HG03159 (cell line): ENCODE data around the gene EHMT1.
A peak's percentile ranks its signal among the peaks of the same experiment; 100 is the strongest.
"Not testable (repeated sequence)": the region's sequence is repeated elsewhere in the genome, so short reads cannot be mapped to it uniquely, and the experiment has no call there.

ENCODE experiments used
- ATAC-seq: cut with Tn5 transposase; IDR thresholded peaks from one replicate; pipeline ENCODE4 v1.9.1; 2021; ENCODE audit warnings: mild to moderate bottlenecking, moderate library complexity; ENCODE audit not compliant: unreplicated experiment

Gene EHMT1

DNA sequence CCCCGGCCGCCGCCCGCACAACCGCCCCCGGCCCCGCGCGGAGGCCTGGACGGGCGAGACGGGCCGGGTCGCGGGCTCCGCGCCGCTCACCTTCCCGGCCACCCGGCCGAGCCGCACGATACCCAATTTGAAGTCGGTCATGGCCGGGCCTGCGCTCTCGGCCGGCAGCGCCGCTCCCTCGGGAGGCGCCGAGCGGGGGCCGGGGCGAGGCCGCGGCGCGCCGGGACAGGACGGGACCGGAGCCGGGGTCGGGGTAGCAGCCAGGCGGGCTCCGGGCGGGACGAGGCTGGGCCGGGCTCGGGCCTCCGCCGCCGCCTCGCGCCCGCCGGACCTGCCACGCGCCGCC, 28.7 kb upstream of the EHMT1 start:
- ATAC-seq: peak; percentile 20

DNA sequence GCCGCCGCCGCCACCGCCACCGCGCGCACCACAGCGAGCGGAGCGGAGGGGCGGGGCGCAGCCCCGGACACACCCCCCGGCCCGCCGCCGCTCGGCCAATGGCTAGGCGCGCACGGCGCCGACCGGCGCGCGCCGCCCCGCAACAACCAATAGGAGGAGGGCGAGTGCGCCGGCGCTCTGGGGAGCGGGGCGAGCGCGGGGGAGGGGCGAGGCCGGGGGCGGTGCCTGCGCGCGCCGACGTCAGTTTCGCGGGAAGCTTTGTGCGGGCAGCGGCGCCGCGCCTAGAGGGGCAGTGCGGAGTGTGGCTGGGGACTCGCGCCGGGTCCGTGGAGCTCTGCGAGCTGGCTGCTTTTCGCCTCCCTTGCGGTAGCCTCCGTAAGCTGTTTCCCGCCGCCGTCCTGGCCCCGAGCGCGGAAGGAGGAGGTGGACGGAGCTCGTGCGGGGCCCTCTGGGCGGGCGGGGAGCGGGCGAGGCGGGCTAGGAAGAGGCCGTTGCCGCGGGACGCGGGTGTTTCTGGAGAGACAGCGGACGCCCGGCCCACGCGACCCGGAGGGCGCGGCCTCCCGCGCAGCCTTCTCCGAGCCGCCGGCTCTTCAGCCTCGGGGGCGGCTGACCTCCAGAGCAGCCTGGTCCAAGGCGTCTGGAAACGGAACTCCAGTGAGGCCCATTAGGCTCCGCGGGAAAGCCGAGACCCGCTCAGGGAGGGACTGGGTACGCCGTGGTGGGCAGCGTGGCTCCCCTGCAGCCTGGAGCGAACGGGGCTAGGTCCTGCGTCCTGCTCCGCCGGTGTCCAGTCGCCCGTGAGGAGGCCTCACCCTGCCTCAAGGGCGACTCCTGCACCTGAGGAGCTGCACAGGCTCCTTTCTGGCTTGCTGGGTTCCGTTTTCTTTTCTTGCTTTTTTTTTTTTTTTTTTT, 28.1 kb upstream of the EHMT1 start, which contains the start of gene ZMYND19:
Gene ZMYND19 (minus strand): TSS at position 44 of the 915 bp plus-strand sequence. CDS start 249 bp downstream, outside the sequence.
- peak; percentile 80 for ATAC-seq

DNA sequence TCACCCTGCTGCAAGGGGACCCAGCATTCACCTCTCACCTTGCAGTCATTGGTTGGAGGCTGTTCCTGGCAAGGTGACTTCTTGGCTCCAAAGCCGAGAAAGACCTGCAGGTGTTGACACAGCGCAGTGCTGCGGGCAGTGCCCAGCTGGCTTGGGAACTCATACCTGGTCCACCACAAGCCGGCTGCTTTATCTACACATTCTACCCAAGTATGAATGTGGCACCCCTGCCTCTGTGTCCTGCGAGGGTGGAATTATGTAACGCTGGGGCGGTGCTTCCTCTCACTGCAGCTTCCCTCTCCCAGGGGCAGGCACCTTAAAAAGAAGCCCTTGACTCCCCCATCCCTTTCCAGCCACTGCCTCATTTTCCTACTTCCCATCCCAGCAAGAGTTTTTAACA, 26.0 kb upstream of the EHMT1 start:
- ATAC-seq: no peak

DNA sequence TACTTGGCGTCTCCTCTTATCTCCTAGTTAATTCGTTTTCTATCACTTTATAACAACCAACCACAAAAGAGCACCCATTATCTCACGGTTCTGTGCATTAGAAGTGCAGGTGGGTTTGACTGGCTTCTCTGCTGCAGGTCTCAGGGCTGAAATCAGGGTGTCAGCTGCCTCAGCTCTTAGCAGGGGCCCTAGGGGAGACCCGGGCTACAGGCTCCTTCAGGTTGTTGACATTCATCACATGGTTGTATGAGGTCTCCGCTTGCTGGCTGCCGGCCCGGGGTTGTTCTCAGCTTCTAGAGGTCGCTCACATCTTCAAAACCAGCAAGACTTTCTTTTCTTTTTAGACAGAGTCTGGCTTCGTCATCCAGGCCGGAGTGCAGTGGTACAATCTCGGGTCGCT, 25.6 kb upstream of the EHMT1 start:
- ATAC-seq: no peak

DNA sequence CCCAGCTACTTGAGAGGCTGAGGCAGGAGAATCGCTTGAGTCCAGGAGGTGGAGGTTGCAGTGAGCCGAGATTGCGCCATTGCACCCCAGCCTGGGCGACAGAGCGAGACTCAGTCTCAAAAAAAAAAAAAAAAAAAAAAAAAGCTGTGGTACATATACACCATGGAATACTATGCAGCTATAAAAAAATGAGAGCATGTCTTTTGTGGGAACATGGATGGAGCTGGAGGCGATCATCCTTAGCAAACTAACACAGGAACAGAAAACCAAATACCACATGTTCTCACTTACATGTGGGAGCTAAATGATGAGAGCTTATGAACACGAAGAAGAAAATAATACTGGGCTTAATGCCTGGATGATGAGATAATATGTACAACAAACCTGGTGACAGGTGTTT, 22.2 kb upstream of the EHMT1 start:
- not testable (repeated sequence) for ATAC-seq

DNA sequence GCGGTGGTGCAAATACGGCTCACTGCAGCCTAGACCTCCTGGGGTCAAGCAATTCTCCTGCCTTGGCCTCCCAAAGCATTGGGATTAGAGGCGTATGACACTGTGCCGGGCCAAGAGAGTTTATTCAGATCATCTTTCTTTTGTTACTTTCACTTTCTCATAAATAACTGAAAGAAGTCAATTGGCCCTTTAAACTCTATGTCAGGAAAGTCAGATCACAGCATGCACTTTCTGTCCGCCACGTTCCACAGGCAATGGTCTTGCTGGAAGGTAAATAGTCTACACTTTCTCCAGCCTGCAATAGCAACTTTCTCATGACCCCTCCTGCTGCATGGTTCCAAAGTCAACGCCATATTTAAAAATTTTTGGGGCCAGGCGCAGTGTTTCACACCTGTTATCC, 19.9 kb upstream of the EHMT1 start:
- ATAC-seq: no peak

DNA sequence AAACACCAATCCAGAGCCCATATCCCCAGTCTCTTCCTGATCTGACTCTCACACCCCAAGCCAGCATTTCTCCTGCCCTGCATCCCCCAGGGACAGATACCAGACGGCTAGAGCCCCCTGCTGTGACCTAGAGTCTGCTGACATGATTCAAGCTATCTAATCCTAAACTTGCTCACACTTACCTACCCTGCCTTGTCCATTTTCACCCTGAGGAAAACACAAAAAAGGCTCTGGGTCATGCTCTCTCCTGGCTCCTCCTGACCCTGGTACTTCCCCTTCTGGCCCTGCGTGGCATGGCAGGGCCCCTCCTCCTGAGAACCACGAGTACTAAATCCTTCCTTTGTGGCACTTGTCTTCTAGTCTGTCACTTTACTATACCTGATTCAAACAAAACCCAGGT, 16.1 kb upstream of the EHMT1 start:
- ATAC-seq: no peak

DNA sequence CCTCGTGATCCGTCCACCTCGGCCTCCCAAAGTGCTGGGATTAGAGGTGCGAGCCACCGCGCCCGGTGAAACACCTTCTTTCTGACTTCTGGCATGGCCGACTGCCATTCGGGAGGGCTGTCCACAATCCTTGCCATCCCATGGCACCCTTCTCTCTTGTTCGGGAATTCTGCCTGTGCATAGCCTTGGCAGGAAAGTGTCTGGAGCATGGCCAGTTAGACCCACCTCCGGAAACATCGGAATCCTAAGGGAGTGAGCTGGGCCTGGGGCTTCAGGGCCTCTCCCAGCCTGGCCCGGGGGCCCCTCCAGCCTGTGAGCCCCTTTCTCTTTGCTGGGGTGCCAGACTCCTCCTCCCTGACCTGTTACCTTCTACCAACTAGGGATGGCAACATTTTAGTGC, 14.9 kb upstream of the EHMT1 start:
- ATAC-seq: no peak

DNA sequence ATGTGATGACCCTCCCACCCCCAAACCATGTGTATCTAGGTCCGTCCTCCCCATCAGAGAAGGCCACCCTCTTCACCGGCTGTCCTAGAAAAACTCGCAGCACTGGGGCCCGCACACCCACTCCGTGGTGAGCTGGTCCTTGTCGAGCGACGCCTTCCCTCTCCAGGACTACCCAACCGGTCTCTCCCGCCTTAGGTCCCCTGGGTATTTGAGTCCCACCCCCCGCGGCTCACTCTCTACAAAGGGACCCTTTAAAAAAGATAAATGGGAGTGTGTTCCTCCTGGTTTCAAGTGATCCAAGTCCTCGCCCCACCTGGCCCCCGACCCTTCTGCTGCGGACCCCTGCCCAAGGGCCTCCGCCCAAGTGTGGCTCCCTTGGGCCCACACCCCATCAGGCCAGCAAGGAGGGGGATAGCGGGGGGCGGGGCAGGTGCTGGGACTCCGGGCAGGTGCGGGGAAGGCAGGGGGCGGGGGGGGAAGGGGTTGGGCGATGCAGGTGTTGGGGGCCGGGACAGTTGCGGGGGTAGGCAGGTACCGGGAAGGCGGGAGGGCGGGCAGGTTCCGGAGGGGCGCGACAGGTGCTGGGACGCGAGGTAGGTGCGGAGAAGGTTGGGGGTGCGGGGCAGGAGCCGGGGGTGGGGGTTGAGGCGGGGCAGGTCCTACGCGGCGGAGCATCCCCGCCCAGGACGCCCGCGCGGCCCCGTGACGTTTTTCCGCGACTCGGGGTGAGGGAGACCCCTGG, 14.3 kb upstream of the EHMT1 start:
- ATAC-seq: no peak

DNA sequence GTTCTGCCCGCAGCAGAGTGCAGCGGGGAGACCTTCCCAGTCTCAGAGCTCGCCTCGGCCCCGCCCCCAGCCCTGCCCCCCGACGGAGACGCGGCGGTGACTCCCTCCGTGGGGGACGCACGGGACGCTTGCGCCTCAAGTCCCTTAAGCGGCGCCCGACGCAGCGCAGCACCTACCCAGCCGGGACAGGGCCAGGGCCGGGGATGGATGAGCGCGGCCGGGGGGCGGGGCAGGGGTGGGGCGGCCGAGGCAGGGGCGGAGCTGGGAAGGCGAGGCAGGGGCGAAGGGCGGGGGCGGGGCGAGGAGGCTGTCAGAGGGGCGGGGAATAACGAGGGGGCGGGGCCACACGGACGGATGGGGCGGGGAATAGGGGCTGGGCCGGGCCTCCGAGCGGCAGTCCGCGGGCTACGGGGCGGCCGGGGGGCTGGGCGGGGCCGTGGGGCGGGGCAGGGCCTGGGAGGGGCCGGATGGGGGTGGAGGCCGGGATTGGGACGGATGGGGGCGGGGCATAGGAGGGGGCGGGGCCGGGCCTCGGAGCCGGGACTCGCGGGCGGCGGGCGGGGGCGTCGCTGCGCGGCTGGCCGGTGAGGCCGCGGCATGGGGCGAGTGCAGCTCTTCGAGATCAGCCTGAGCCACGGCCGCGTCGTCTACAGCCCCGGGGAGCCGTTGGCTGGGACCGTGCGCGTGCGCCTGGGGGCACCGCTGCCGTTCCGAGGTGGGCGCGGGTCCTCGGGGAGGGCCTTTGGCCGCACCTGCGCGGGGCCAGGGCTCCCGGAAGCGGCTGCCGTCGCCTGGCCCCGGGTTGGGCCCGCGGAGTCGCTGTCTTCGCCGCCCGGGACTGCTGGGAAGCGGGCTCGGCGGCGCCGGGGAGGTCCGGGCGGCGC, 13.4 kb upstream of the EHMT1 start, which contains the start of gene ARRDC1:
Gene ARRDC1 (plus strand): TSS at position 566 of the 884 bp plus-strand sequence. CDS start 32 bp downstream, at position 598.
- peak; percentile 65 for ATAC-seq

DNA sequence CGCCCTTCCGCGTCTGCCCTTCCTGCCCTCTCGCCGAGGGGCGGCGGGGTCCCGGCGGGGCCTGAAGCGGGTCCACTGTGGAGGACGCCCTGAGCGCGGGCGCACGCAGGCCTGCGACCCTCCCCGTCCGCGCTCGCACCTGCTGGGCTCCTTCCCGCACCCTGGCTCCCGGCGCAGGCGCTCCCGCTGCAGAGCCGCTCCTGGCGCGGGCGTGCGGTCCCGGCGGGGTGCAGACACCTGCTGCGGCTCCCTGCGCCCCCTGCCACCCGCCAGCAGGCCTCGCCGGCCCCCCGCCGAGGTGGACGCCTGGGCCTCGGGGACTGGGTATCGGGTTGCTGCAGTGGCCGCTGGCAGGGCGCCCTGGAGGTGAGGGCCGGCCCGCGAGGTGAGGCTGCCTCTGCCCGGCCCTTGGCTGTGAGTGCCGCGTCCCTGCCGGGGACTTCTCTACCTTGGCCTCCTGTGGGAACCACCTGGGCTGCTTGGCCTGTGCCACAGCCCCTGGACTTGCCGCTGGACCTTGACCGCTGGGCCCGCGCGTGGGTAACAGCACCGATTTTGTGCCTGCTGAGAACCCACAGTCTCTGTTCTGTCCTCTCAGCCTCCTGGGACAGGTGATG, 12.7 kb upstream of the EHMT1 start:
- ATAC-seq: peak; percentile 13

DNA sequence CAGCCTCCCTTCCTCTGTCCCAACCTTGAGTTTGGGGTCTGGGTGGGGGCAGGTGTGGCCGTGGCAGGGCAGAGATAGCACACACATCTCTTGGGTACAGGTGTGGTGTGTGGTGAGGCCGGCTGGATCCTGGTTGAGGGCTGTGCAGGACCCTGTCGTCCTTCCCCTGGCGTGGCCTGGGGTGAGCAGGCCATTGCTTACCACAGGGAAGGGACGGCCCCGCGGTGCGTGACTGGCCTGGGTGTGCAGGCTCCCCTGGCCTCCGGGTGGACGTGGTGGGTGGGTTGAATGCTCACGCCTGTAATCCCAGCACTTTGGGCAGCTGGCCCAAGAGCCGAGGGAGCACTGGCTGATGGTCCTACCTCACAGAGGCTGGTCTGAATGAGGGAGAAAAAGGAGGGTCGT, 12.1 kb upstream of the EHMT1 start:
- no peak for ATAC-seq

DNA sequence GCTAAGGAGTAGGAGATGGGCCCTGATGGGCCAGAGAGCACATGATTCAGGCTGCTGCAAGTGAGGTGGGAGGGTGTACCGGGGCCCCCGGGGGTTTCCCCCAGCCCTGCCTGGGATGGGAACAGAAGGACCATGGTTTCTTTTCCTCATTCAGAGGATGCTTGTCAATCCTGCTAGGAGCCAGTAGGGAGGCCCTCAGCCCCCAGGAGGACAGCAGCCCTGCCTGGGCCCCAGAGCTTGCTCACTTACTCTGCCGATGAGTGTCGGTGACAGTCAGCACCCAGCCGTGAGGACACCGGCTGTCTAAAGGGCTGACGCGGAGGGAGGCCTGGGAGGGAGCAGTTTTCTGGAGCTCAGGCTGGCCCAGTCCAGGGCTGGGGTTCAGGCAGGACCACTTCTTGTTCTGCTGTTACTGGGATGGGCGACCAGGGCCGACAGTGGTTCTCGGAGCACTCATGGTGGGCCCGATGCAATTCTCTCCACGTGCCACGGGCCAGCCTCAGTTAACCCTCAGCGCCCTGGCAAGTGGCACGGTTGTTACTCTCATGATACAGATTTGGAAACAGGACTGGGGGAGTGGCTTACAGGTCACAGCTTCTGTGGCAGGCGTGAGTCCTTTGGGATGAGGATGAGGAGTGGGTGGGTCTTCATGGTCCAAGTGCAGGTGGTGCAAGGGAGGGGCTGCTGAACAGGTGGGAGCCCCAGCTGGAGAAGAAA, 11.5 kb upstream of the EHMT1 start:
- no peak for ATAC-seq

DNA sequence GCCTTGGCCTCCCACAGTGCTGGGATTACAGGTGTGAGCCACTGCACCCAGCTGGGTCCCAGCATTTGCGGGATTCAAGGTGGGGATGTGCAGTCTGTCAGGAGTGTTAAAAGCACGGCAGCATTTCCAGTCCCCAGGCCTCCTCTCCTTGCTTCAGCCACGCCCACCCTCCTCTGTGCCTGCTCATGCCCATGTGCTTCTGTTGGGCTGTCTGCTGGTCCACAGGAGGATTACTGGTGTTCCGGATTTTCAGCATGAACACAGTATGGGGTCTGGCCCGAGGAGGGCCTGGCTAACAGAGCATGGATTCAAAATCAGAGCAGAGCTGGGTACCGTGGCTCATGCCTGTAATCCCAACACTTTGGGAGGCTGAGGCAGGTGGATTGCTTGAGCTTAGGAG, 7.9 kb upstream of the EHMT1 start:
- ATAC-seq: no peak

DNA sequence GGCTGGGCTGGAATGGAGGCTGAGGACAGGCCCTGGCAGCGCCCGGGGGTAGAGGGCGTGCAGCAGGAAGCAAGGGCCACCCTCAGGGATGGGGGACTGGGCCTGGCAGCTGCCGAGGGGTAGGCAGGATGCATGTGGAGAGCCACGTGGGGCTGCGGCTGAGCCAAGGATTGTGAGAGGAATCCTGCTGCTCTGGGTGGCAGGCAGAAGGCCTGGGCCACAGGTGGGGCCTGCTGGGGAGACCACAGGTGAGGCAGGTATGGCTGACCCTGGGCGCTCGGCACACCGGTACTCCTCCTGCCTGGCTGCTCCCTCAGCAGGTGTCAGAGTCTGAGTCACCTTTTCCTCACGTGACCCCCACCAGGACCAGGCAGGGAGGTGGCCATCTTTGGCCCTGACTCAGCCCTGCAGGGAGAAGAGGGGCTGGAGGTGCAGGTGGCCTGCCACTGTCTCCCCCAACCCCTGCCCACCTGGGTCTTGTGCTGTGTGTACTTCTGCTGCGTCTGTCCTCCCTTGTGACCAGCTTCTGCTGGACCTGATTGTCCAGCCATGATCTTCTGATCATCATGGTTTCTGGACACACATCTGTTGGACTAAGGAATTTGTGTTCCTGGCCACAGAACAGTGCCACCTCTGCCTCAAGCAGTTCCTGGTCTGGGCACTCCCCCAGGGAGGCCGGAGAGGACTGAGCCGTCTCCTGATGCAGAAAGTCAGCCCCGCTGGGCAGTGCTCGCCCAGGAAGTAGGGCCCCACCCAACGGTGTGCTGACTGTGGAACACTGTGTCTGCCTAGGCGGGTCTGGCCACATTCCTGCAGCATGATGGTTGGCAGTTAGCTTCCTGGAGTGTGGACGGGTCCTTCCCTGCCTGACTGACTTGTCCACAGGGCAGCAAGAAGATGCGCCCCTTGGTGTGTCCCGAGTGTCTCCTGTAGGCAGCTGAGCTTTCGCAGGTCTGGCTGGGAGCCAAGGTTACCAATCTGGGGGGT, 6.9 kb upstream of the EHMT1 start:
- no peak for ATAC-seq

DNA sequence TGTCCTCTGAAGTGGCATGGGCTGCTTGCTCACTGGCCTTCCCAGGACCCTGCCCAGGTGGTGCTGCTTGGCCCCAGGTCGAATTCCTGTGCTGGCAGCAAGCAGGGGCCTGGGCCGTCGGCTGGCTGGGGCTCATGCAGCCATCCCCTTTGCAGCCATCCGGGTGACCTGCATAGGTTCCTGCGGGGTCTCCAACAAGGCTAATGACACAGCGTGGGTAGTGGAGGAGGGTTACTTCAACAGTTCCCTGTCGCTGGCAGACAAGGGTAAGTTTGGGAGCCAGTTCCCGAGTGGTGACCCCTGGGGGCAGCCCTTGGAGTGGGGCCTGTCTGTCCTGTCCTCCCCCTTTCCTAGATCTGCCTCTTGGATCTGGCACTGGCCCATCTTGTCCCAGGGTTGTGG, 6.1 kb upstream of the EHMT1 start:
- no peak for ATAC-seq

DNA sequence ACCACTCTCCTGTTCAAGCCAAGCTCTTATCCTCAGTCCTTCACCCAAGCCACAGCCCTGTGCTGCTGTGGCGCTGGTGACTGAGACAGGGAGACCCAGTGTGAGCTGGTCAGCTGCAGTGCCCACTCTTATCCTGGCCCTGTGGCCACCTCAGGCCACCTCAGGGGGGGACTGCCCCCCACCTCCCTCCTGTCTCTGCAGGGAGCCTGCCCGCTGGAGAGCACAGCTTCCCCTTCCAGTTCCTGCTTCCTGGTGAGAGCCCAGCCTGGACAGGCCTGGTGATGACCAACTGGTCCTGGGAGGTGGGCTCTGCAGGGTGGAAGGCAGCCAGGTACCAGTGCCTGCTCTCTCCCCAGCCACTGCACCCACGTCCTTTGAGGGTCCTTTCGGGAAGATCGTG, 5.5 kb upstream of the EHMT1 start:
- ATAC-seq: no peak

DNA sequence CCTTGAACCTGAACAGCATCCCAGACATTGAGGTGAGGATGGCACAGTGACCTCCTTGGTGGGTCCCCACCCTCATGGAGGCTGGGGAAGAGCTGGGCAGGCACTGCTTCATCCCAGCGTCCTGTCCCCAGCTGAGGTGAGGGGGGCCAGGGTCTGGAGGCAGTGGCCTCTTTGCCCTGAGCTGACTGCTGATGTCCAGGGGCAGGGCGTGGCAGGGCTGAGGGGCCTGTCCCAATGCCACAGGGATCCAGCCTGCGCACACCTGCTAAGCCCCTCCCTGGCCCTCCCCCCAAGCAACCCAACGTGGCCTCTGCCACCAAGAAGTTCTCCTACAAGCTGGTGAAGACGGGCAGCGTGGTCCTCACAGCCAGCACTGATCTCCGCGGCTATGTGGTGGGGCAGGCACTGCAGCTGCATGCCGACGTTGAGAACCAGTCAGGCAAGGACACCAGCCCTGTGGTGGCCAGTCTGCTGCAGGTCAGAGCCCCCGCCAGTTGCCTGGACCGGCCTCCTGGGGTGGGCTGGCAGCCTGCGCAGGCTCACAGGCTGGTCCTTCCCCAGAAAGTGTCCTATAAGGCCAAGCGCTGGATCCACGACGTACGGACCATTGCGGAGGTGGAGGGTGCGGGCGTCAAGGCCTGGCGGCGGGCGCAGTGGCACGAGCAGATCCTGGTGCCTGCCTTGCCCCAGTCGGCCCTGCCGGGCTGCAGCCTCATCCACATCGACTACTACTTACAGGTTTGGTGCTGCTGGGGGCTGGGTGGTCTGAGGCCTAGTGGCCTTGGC, 4.9 kb upstream of the EHMT1 start:
- ATAC-seq: no peak
